ENCODE measurements around the gene SETD3. TPM values are rescaled to one million over a fixed set of nuclear protein-coding genes. Genes with fewer than 3 reads are reported as not detected.

The SETD3 gene
- polyA plus RNA-seq, 1 donor (not counting 4 experiments of a cell fraction or from before 2014, with no cell fraction given) = 48.1 TPM

DNA sequence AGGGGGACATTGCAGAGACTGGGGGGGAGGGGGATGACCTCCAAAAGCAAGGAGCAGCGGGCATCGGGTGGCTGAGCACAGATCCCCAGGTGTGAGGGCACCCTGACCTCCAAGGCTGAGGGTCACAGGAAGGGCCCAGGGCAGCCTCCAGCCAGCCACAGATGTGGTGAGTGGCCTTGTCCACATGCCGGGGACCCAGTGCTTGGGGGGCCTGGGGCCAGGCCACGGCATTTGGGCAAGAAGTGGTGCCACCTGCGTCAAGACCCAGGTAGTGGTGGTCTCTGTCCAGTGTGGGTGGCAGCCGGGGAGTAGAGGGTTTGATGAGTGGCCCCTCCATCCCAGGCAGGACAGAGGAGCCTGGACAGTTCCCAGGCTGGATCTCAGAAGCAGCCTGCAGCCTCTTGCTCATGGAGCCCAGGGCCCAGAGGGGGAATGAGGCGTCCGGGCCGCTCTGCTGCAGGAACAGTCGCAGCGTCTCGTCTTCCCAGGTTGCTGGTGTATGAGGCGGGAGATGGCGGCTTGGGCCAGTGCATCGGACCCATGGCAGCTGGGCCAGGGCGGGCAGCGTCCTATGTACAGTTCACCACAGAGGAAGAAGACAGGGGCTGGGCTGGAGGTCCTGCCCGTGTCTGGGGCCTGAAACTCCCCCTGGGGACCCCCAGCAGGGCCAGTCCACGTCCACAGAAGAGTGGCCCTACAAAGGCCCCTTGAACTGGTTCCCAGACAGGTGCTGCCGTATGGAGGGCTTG lies 34.1 kb upstream of the SETD3 start:
- peaks cover 5% of the 10 kb centered on the region for H4K20me1 ChIP-seq (ENCODE audit: control insufficient read depth, extremely low read depth, insufficient read depth, low read length)
- H3K27me3 ChIP-seq (ENCODE audit: control insufficient read depth, extremely low read depth, insufficient read depth, low read length) = no peaks in the 10 kb centered on the region
- H3K9me3 ChIP-seq (ENCODE audit: control insufficient read depth, low read depth, low read length) = no peaks in the 10 kb centered on the region
- peaks cover 18% of the 10 kb centered on the region for H3K79me2 ChIP-seq (ENCODE audit: control insufficient read depth, insufficient read depth, low read length)
- no peak for TF ChIP-seq EZH2 (IDR thresholded peaks at IDR 0.05; ENCODE audit: low read length)
- TF ChIP-seq, protein P1, sequence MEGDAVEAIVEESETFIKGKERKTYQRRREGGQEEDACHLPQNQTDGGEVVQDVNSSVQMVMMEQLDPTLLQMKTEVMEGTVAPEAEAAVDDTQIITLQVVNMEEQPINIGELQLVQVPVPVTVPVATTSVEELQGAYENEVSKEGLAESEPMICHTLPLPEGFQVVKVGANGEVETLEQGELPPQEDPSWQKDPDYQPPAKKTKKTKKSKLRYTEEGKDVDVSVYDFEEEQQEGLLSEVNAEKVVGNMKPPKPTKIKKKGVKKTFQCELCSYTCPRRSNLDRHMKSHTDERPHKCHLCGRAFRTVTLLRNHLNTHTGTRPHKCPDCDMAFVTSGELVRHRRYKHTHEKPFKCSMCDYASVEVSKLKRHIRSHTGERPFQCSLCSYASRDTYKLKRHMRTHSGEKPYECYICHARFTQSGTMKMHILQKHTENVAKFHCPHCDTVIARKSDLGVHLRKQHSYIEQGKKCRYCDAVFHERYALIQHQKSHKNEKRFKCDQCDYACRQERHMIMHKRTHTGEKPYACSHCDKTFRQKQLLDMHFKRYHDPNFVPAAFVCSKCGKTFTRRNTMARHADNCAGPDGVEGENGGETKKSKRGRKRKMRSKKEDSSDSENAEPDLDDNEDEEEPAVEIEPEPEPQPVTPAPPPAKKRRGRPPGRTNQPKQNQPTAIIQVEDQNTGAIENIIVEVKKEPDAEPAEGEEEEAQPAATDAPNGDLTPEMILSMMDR (optimal IDR thresholded peaks at IDR 0.05 in 1 of 3, IDR thresholded peaks at IDR 0.05 in 1 of 3, conservative IDR thresholded peaks at IDR 0.05 in 1 of 3; ENCODE audit: extremely low read depth in 1 of 3, insufficient read depth in 2 of 3, low read length in 3 of 3) = no peak
- H2AFZ ChIP-seq (ENCODE audit: control insufficient read depth, low read length) = no peak overlapping the region
- H3K4me3 ChIP-seq (ENCODE audit: control insufficient read depth in 2 of 3, extremely low read depth in 1 of 3, insufficient read depth in 2 of 3, low read depth in 1 of 3, low read length in 3 of 3) = no peak overlapping the region
- H3K27ac ChIP-seq (ENCODE audit: control insufficient read depth, insufficient read depth, low read length) = no peak overlapping the region
- H3K4me2 ChIP-seq (ENCODE audit: control insufficient read depth, extremely low read depth, insufficient read depth, low read depth, low read length) = no peak overlapping the region
- dilution Hi-C loops (cut with MboI; ENCODE audit: extremely low pct_ligation_motif_present, low sequenced_read_pairs) = no loop called here
- H3K9me1 ChIP-seq (ENCODE audit: control insufficient read depth, extremely low read depth, insufficient read depth, low read length) = no peaks in the 10 kb centered on the region
- DNase-seq (ENCODE audit: low read depth, low spot score) (no peak), FAIRE-seq (no peak)
- no peaks in the 10 kb centered on the region for H3K4me1 ChIP-seq (ENCODE audit: control insufficient read depth, extremely low read depth, insufficient read depth, low read length)
- H3K9ac ChIP-seq (ENCODE audit: control insufficient read depth, extremely low read depth, insufficient read depth, low read length) = no peak overlapping the region
- H3K36me3 ChIP-seq (ENCODE audit: control insufficient read depth in 2 of 2, extremely low read depth in 1 of 2, insufficient read depth in 2 of 2, low read length in 2 of 2) = peaks cover 18 to 21% of the 10 kb centered on the region in 2 experiments

DNA sequence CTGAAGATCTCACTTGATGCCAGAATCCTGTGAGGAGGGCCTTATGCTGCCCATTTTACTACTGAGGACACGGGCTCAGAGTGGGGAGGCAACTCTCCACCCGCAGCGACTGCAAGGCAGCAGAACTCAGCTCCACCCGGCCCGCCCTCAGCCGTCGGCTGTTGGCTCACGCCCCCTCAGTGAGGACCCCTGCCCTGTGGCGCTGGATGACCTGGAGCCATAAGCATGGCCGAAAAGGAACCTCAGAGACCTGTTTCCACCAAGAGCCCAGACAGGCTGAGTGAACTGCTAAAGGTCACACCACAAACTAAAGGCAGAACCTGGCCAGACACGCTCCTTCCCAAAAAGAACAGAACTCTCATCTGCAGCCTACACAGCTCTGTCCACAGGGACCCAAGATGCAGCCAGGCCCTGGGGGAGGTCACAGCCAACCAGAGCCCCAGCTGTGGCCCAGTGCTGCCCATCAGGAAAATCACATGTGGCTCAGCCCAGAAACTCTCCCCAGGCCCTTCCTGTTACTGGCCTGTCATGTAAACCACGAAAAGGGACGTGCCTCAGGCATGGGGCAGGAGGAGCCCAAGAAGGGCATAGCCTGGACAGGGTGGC lies 33.4 kb upstream of the SETD3 start:
- peaks cover 9% of the 10 kb centered on the region for H4K20me1 ChIP-seq (ENCODE audit: control insufficient read depth, extremely low read depth, insufficient read depth, low read length)
- H3K9me1 ChIP-seq (ENCODE audit: control insufficient read depth, extremely low read depth, insufficient read depth, low read length) = no peaks in the 10 kb centered on the region
- H3K4me3 ChIP-seq (ENCODE audit: control insufficient read depth in 2 of 3, extremely low read depth in 1 of 3, insufficient read depth in 2 of 3, low read depth in 1 of 3, low read length in 3 of 3) = no peak overlapping the region
- H3K27me3 ChIP-seq (ENCODE audit: control insufficient read depth, extremely low read depth, insufficient read depth, low read length) = no peaks in the 10 kb centered on the region
- H3K79me2 ChIP-seq (ENCODE audit: control insufficient read depth, insufficient read depth, low read length) = peaks cover 19% of the 10 kb centered on the region
- no peak overlapping the region for H3K27ac ChIP-seq (ENCODE audit: control insufficient read depth, insufficient read depth, low read length)
- no peak for TF ChIP-seq EZH2 (IDR thresholded peaks at IDR 0.05; ENCODE audit: low read length)
- TF ChIP-seq, protein P1 (optimal IDR thresholded peaks at IDR 0.05 in 1 of 3, IDR thresholded peaks at IDR 0.05 in 1 of 3, conservative IDR thresholded peaks at IDR 0.05 in 1 of 3; ENCODE audit: extremely low read depth in 1 of 3, insufficient read depth in 2 of 3, low read length in 3 of 3) = no peak
- dilution Hi-C loops (cut with MboI; ENCODE audit: extremely low pct_ligation_motif_present, low sequenced_read_pairs) = no loop called here
- no peak for DNase-seq (ENCODE audit: low read depth, low spot score)
- no peak overlapping the region for H3K9ac ChIP-seq (ENCODE audit: control insufficient read depth, extremely low read depth, insufficient read depth, low read length)
- H3K9me3 ChIP-seq (ENCODE audit: control insufficient read depth, low read depth, low read length) = no peaks in the 10 kb centered on the region
- no peaks in the 10 kb centered on the region for H3K4me1 ChIP-seq (ENCODE audit: control insufficient read depth, extremely low read depth, insufficient read depth, low read length)
- H3K36me3 ChIP-seq (ENCODE audit: control insufficient read depth in 2 of 2, extremely low read depth in 1 of 2, insufficient read depth in 2 of 2, low read length in 2 of 2) = peaks cover 23 to 28% of the 10 kb centered on the region in 2 experiments
- no peak overlapping the region for H2AFZ ChIP-seq (ENCODE audit: control insufficient read depth, low read length)
- H3K4me2 ChIP-seq (ENCODE audit: control insufficient read depth, extremely low read depth, insufficient read depth, low read depth, low read length) = no peak overlapping the region
- FAIRE-seq = no peak

Measured in keratinocyte (primary cell).